GM19467 (cell line): Measurements from ENCODE around the gene STK11IP.

Experiments
- ATAC-seq: cut with Tn5 transposase; IDR thresholded peaks from one replicate; pipeline ENCODE4 v1.9.1; 2021; ENCODE audit warnings: mild to moderate bottlenecking, moderate library complexity; ENCODE audit not compliant: unreplicated experiment

Gene STK11IP, protein sequence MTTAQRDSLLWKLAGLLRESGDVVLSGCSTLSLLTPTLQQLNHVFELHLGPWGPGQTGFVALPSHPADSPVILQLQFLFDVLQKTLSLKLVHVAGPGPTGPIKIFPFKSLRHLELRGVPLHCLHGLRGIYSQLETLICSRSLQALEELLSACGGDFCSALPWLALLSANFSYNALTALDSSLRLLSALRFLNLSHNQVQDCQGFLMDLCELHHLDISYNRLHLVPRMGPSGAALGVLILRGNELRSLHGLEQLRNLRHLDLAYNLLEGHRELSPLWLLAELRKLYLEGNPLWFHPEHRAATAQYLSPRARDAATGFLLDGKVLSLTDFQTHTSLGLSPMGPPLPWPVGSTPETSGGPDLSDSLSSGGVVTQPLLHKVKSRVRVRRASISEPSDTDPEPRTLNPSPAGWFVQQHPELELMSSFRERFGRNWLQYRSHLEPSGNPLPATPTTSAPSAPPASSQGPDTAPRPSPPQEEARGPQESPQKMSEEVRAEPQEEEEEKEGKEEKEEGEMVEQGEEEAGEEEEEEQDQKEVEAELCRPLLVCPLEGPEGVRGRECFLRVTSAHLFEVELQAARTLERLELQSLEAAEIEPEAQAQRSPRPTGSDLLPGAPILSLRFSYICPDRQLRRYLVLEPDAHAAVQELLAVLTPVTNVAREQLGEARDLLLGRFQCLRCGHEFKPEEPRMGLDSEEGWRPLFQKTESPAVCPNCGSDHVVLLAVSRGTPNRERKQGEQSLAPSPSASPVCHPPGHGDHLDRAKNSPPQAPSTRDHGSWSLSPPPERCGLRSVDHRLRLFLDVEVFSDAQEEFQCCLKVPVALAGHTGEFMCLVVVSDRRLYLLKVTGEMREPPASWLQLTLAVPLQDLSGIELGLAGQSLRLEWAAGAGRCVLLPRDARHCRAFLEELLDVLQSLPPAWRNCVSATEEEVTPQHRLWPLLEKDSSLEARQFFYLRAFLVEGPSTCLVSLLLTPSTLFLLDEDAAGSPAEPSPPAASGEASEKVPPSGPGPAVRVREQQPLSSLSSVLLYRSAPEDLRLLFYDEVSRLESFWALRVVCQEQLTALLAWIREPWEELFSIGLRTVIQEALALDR

DNA sequence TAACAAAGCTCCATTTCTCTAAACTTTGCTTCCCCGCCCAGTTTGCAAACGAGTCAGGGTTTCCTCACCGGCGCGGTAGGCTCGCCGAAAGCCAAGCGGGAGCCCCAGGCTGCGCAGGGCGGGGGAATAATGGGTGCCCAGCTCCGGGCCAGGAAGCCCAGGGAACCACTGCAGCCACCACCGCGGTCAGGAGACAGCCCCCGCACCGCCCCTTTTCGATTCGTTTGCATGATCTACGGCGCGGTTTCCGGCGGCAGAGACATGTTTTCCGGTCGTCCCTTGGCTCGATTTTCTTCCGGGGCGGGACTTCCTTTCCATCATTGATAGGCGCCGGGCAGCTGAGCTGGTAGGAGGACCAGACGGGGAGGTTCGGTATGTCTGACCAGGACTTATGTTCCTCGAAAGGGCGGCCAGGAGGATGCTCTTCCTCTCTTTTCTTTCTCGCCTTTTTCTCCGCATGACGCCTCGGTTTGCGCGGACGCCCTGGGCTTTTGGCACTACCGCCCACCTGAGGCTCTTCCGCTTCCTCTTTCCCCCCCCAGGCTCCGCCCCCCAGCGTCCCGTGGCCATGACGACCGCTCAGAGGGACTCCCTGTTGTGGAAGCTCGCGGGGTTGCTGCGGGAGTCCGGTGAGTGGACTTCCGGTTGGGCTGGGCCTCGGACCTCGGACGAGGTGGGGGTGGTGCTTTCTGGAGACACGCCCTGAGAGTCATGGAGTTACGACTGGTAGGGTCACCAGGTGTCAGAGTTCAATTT, at the start of gene STK11IP:
Gene STK11IP, plus strand, starts transcription at position 306 of the 756 bp plus-strand sequence. Its CDS starts 263 bp downstream, at position 569.
- peak; percentile 90 for ATAC-seq

DNA sequence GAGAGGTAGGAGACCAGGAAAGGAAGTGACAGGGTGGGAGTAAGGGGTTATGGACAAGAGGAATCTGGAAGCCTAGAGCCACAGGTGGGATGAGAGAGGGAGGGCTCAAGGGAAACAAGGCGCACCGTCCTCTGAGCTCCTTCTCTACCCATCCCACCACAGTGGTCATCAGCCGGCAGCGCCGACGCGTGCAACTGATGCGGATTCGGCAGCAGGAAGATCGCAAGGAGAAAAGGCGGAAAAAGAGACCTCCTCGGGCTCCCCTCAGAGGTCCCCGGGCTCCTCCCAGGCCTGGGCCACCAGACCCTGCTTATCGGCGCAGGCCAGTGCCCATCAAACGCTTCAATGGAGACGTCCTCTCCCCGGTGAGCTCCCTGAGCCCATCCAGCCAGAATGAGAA, 48.7 kb upstream of the STK11IP start:
- no peak for ATAC-seq

DNA sequence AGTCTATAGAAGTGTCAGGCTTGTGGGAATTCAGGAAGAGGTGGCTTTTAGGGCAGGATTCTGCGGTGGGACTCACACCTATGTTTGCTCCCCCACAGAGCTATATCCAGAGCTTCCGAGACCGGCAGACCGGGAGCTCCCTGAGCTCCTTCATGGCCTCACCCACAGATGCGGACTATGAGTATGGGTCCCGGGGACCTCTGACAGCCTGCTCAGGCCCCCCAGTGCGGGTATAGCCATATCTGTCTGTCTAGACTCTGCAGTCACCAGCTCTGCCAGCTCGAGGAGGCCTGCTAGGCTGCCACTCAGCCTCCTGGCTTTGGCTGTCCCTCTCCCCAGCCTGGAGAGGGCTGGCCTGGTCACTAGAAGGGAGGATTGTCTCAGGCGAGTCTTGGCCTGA, 48.0 kb upstream of the STK11IP start:
- ATAC-seq = no peak

DNA sequence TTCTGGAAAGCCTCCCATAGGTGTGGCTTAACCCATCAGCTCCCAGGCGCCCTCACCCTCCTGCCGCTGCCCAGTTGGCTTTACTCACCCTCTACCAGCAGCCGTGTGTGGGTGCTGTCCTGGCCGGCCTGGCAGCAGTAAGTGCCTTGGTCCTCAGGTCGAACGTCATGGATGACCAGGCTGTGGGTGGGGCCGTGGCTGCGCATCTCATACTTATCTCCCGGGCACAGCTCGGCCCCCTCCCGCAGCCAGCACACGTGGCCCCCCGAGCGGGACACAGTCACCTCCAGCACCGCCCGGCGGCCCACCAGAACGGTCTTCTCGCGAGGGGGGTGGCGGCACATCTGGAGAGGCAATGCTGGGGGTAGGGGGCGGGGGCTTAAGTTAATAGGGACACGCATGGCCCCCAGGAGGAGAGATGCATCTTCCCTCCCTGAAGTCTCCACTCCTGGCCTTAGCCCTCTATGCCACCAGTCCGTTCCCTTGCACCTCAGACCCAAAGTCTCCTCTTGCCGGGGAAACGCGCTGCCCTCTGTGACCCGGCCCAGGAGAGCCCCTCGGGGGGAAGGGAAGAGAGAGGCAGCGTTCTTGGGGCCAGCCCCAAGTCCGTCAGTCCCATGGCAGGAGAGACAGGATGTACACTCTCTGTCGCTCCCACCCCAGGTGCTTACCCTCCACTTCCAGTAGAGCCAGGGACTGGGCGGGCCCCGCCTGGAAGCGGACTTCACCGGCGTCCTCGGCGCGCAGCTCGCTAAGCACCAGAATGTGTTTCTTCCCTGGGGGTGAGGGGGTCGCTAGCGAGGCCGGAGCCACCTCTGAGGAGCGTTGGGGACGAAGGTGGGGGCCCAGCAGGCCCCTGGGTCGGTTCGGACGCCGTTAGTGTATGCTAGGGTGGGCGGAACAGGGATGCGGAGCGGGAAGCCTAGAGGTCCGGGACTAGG, 45.9 kb upstream of the STK11IP start:
- no peak for ATAC-seq

DNA sequence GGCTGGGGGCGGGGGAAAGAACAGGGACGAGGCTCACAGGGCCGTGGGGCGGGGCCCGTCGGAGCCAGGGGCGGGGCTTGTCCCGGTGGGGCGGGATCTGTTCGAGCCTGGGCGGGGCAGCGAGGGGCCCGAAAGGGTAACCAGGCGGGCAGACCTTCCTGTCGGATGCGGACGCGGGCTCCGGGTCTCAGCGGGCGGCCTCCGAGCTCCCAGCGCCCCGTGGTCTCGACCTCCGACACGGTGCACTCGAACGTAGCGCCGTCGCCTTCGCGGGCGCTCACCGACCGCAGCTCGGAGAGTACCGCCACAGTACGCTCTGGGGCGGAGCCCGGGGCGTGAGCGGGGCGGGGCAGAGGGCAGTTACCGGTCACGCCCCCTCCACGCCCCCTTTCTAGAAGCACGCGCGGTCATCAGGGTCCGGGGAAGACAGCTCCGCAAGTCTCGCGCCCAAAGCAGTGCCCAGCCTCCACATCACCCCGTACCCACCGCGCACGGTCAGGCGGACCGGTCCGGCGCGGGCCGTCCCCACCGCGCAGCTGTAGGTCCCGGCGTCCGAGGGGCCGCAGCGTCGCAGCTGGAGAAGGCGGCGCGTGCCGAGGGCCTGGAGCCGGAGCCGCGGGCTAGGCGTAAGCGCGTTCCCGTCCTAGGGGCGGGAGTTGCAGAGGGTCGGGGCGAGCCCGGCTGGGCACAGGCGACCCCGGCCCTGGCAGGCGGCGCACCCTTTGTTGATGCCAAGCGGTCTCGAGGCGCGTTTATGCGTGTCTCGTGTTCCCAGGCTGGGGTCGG, 45.1 kb upstream of the STK11IP start:
- peak; percentile 85 for ATAC-seq

DNA sequence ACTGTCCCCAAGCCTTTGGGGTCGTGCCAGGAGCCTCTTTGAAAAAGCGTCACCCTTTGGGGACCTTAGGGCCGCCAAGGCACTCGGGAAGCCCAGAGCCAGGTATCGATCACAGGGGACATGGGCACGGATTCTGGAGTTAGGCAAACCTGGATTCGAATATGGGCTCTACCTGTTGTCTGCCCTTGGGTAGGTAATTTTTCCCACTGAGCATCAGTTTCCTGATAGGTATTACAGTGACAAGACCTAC, 44.6 kb upstream of the STK11IP start:
- no peak for ATAC-seq

DNA sequence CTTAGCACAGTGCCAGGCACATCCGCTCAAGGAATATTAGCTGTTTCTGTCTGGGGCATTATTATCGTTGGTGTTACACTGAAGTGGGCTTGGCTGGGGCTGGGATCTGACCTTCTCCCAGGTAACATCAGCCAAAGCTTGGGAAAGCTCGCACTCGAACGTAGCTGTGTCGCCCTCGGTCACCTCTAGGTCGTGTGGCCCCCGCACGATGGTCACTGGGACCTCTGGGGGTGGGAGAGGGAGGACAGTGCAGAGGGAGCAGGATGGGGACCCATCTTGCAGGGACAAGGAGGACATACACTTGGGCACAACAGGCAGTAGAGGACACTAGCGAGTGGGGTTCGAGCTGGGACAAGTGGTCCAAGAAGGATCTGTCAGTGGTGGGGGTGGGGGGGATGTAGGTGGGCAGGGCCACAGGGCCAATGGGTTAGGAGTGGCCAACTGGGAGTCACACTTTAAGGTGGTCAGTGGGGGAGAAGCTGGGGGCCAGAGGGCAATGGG, 44.1 kb upstream of the STK11IP start:
- no peak for ATAC-seq

DNA sequence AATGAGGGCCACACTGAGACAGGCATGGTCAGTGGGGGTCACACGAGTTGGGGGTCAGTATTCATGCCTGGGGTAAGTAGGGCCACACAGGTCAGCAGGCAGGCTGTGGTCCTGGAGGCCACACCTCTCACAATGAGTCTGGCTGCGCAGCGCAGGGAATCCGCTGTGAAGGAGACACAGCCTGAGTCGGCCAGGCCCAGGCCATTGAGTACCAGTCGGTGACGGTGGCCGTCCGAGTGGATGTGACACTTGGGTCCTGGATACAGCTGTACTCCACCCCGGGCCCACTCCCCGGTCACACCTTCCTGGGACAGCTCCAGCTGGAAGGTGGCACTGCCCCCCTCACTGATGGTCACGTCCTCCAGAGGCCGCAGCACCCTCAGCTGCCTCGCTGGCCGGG, 43.3 kb upstream of the STK11IP start:
- ATAC-seq = no peak

DNA sequence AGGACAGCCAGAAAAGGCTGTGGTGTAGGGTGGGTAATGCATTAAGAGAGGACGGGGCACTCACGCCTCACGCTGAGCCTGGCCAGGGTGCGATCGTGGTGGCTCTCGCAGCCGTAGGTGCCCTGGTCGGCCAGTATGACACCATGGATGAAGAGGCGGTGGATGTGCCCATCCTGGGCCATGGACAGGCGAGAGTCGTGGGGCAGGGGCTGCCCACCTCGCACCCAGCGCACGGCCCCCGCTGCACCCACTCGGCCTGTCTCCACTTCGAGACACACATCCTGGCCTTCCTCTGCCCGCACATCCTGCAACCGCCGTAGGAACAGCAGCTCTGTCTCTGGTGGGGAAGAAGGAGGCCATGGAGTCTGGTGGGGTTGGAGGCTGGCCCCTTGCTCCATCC, 41.7 kb upstream of the STK11IP start:
- no peak for ATAC-seq

DNA sequence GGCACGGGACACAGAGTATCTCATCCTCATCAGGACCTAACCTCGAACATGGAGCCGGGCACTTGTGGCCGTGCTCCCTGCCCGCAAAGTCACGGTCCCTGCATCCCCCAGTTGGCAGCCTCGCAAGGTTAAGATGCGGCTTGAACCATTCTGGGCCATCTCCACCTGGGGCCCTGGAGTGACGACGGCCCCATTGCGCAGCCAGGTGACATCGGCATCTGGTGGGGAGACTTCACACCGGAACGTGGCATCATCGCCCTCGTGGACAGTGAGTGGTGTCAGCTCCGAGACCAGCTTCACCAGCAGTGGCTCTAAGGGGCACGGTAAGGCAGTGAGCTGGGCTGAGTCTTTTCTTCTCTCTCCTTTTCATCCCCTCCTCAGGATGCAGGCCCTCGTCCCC, 41.2 kb upstream of the STK11IP start:
- no peak for ATAC-seq

DNA sequence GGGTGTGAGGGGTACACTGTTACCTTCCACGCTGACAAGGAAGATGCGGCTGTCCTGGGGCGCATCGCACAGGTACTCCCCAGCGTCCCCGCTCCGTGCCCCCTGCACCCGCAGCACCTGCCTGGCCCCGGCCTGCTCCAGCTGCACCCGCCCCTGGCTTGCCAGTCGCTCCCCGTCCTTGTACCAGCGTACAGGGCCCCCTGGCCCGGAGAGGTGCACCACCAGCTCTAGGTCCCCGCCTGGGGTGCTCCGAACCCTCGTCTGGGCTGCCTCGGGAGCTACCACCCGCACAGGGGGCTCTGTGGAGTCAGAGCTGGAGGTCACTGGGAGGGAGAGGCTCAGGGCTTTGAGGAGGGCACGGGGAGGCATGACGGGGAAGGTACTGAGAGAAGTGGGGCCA, 40.3 kb upstream of the STK11IP start:
- no peak for ATAC-seq

DNA sequence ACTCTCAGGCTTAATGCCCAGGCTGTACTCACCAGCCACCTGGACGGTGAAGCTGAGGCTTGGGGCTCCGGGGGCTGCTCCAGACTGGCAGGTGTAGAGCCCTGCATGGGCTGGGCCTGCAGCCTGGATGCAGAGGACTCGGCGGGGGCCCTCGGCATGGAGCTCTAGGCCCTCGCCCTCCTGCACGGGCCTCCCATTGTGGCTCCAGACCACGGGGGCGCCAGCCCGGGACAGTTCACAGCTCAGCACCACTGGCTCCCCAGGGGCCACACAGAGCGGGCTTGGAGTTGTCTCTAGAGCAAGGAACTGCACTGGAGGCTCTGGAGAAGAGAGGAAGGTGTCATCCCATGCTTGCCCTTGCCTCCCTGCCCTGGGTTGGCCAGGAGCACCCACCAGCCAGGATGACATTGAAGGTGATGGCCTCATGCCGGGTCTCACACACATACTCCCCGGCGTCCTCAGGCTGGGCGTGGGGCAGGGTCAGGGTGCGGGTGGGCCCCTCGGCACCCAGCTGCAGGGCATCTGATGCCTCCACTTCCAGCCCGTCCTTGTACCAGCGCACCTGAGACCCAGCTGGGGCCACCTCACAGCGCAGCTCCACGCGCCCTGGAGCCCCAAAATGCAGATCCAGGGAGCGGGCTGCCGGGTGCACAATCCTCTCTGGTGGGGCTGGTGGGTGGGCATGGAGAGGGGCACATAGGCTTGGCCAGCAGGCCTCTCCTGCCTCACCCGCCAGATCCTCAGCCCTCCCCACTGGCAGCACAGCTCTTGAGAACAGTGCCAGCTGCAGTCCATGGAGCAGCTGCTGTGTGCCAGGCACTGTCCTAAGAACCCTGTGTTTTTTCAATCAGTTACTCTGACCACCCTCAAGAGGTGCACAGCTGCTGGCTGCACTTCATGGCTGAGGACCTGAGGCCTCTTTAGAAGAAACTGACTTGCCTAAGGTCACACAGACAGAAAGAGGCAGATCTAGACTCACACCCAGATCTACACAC, 39.6 kb upstream of the STK11IP start:
- no peak for ATAC-seq

DNA sequence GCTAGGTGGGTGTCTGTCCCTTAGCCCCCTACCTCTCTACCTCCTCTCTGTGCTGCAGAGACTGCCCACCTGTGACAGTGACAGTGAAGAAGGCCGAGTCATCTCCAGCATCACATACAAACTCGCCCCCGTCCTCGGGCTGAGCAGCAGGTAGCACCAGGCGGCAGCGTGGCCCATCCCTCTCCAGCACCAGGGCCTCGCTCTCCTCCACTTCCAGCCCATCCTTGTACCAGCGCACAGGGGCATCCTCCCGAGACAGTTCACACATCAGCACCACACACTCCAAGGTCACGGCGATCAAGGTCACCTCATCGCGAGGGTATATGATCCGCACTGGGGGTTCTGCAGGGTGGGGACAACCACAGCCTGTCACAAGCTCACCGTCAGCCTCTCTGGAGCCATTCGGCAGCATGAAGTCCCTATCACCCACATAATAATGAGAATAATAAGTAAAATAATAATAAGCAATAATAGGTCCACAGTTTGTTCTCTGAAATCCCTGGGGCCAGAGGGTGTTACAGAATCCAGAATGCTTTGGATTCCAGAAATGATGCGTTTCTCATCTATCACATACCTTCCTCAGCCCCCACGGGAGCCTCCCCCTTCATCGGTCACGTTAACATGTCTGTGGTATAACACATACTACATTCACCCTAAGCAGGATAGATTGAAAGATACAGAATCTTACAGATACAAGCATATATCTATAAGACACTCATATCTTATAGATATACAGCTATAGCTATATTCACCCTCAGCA, 38.3 kb upstream of the STK11IP start:
- no peak for ATAC-seq

DNA sequence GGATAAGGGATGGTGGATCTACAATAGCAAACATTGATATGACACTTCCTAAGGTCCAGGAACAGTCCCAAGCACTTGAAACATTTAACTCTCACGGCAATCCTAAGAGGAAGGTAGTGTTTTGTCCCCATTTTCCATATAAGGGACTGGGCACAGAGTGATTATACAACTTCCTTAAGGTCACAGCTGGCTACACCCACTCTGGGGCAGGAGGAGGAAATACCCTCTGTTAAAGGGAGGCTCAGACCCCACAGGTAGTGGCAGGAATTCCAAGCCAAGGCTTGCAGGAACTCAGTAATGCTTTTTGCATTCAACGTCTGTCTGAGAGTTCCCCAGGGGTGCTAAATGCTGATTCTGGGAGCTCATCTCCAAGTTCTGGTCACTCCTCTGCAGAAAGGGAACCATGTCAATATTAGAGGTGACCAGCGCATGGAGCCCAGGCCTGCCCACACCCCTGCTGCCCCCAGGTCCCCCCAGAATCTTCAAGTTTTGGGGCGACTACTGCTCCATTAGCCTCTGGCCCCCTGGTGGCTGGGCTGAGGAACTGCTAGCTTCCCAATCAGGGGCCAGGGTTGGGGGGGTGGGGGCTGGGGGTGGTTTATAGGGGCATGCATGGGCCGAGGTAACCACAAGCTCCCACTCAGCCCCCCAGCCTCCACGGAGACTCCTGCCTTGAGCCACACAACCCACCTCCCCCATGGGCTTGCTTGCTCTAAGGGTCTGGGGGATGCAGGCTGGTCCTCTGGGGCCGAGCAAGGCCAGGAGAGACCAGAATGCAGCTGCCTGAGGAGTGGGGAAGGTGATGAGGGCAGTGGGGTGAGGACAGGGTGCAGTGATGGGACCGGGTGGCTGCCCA, 37.4 kb upstream of the STK11IP start:
- no peak for ATAC-seq

DNA sequence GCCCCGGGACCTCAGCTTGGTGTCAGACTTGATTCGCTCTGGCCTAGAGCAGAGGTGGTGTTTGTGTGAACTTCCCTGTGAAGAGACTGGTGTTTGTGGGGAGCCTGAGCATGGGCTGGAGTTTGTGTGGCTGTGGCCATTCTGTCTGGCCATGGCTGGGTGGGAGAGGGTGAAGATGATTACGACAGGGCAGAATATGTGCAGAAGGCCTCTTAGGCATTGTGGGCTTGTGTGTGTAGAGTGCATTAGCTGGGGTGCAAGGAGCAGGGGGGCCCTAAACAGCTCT, 36.8 kb upstream of the STK11IP start:
- ATAC-seq = no peak
